K562 (cell line): Measurements from ENCODE around the gene UGT8. TPM values are rescaled to one million over a fixed set of nuclear protein-coding genes. Genes with fewer than 3 reads are reported as not detected.

Experiments used
- CCNT2 ChIP-seq: IDR thresholded peaks from 2 replicates; pipeline ENCODE4 v1.6.1; 2011; ENCODE audit warnings: borderline replicate concordance, low read depth, mild to moderate bottlenecking, moderate library complexity, mixed read lengths, low read length; ENCODE audit not compliant: insufficient read length; ENCODE audit errors: extremely low read depth
- COPS2 ChIP-seq: fragments of 450-650 bp; conservative IDR thresholded peaks from 2 replicates; pipeline ENCODE4 v1.6.1; 2016; ENCODE audit warnings: mild to moderate bottlenecking, moderate library complexity
- DLX4 ChIP-seq: fragments of 250-450 bp; sonication (Bioruptor Pico); IDR thresholded peaks from 2 replicates; pipeline ENCODE4 v1.6.1; 2021; ENCODE audit warnings: mild to moderate bottlenecking
- HDAC8 ChIP-seq: fragments of 450-650 bp; IDR thresholded peaks from 2 replicates; pipeline ENCODE4 v1.6.1; 2016; ENCODE audit warnings: mild to moderate bottlenecking, missing genetic modification characterization, moderate library complexity, missing compliant biosample characterization
- NR2C1 ChIP-seq, 2 experiments: fragments of 450-650 bp; IDR thresholded peaks; 2 replicates each; pipeline ENCODE4 v1.6.1; 2017; ENCODE audit warnings: mild to moderate bottlenecking in 2 of 2, antibody characterized with exemption in 1 of 2, inconsistent platforms in 1 of 2, missing compliant biosample characterization in 1 of 2, missing genetic modification characterization in 1 of 2
- PYGO2 ChIP-seq: fragments of 450-650 bp; IDR thresholded peaks from 2 replicates; pipeline ENCODE4 v1.6.1; 2016; ENCODE audit warnings: mild to moderate bottlenecking, missing genetic modification characterization, moderate library complexity, missing compliant biosample characterization
- SMARCC2 ChIP-seq: fragments of 450-650 bp; IDR thresholded peaks from 2 replicates; pipeline ENCODE4 v1.6.1; 2017; ENCODE audit warnings: antibody characterized with exemption, moderate library complexity, mild to moderate bottlenecking, low read depth
- SMC3 ChIP-seq: conservative IDR thresholded peaks from 2 replicates; pipeline ENCODE4 v1.6.1; 2011; ENCODE audit warnings: low read depth, low read length, improper control_type of control experiment; ENCODE audit not compliant: insufficient read depth
- YBX1 ChIP-seq: fragments of 450-650 bp; IDR thresholded peaks from 2 replicates; pipeline ENCODE4 v1.7.1; 2016; ENCODE audit warnings: mild to moderate bottlenecking
- ZBTB17 ChIP-seq: fragments of 450-650 bp; formaldehyde crosslinking; IDR thresholded peaks from 2 replicates; pipeline ENCODE4 v1.4.0; 2020; ENCODE audit warnings: mild to moderate bottlenecking
- ZNF584 ChIP-seq: fragments of 200-800 bp; sonication (Bioruptor generic); IDR thresholded peaks from 2 replicates; pipeline ENCODE4 v1.6.1; 2016; ENCODE audit warnings: low read depth, mild to moderate bottlenecking, missing genetic modification characterization, missing compliant biosample characterization
- ZZZ3 ChIP-seq: fragments of 450-650 bp; IDR thresholded peaks from 2 replicates; pipeline ENCODE4 v1.6.1; 2016; ENCODE audit warnings: antibody characterized with exemption, mild to moderate bottlenecking, moderate library complexity
- polyA plus RNA-seq, 8 experiments: library from polyadenylated mRNA; depleted of rRNA in 4 of 8; stranded (reverse) in 5 of 8; unstranded in 3 of 8; fragments of >200 nt; fragmentation: Nextera tagmentation in 2 of 8; fragmentation: Illumina TruSeq in 1 of 8; extraction: Ambion mirVana in 2 of 8; extraction: Trizol in 1 of 8; gene quantifications; 2 replicates each; pipeline versions ENCODE4 v1.2.1 to v1.2.3, GENCODE V29; 2011 to 2014; ENCODE audit warnings: inconsistent platforms in 1 of 8, missing spikeins in 1 of 8
- total RNA-seq, 7 experiments: library from RNA; depleted of rRNA in 6 of 7; stranded (reverse); fragments of >200 nt in 6 of 7; fragmentation: Illumina TruSeq in 2 of 7; extraction: Trizol in 2 of 7; gene quantifications; 2 replicates each; pipeline versions ENCODE4 v1.2.1 to v1.2.3, GENCODE V29; 2011 to 2021; ENCODE audit warnings: low replicate concordance in 1 of 7
- TF ChIP-seq, protein P1 (sequence below), 3 experiments: IDR thresholded peaks in 2 of 3; conservative IDR thresholded peaks in 1 of 3; 2 replicates each; pipeline ENCODE4 v1.5.1; 2011 to 2012; ENCODE audit warnings: low read length in 3 of 3, mild to moderate bottlenecking in 3 of 3, control low read depth in 2 of 3, improper control_type of control experiment in 1 of 3, inconsistent platforms in 1 of 3, low read depth in 1 of 3, mixed read lengths in 1 of 3, moderate library complexity in 1 of 3; ENCODE audit not compliant: insufficient read depth in 2 of 3

The UGT8 gene
- total and polyA plus RNA-seq, 9 of the 15 experiments (the other 6 are each of a cell fraction or from before 2014, with no cell fraction given): 3.0 to 10.7 (median 6.0) TPM

DNA sequence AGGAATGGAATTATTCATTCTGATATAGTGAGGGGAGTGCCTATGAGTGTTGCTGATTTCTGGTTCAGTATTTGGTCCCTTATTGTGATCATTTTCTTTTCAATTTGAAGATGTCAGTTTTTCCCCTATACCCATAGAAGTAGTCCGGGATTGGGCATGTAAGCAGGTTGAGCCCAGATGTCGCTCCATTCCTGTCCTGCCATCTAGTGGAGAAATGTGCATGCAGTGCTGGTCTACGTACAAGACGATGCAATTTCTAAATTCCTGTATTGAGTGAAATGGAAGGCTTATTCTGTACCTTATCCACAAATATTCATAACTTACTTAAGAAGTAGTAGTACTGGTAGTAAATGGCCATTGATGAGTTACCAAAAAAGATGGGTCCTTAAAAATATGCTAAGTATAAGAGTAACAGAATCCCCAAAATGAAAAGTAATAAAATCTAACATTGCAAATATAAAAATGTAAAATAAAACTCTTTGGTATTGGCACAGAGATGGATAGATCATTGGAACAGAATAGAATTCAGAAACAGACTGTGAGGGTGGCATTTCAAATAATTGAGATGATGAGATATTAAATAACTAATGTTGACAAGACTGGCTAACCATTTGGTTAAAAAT lies 60.9 kb downstream of the UGT8 start (continued):
- TF ChIP-seq HDAC8 (tag) (no peak), SMARCC2 (no peak), DLX4 (no peak), CCNT2 (no peak), YBX1 (no peak), NR2C1 (IDR thresholded peaks at IDR 0.05) (no peak), NR2C1 (tag; IDR thresholded peaks at IDR 0.05) (no peak), COPS2 (no peak), ZNF584 (CRISPR knock-in tag) (no peak), PYGO2 (no peak), ZZZ3 (no peak), ZBTB17 (CRISPR knock-in tag) (no peak), SMC3 (0 out of 2 replicates have a peak, but pooled peaks have one; percentile 4)
- TF ChIP-seq, protein P1, sequence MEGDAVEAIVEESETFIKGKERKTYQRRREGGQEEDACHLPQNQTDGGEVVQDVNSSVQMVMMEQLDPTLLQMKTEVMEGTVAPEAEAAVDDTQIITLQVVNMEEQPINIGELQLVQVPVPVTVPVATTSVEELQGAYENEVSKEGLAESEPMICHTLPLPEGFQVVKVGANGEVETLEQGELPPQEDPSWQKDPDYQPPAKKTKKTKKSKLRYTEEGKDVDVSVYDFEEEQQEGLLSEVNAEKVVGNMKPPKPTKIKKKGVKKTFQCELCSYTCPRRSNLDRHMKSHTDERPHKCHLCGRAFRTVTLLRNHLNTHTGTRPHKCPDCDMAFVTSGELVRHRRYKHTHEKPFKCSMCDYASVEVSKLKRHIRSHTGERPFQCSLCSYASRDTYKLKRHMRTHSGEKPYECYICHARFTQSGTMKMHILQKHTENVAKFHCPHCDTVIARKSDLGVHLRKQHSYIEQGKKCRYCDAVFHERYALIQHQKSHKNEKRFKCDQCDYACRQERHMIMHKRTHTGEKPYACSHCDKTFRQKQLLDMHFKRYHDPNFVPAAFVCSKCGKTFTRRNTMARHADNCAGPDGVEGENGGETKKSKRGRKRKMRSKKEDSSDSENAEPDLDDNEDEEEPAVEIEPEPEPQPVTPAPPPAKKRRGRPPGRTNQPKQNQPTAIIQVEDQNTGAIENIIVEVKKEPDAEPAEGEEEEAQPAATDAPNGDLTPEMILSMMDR (IDR thresholded peaks at IDR 0.05 in 2 of 3, conservative IDR thresholded peaks at IDR 0.05 in 1 of 3; ENCODE audit: insufficient read depth in 2 of 3, low read depth in 1 of 3, low read length in 3 of 3): peak; percentile 36 to 57 (median 56)
